Transverse colon (tissue), 4 donors: ENCODE data around the gene ADK.

Source experiments
- EP300 ChIP-seq: sonication (generic); formaldehyde crosslinking; IDR thresholded peaks from one replicate; pipeline ENCODE4 v1.6.1; 2017; ENCODE audit warnings: antibody characterized with exemption, low read depth
- POLR2A ChIP-seq: fragments of 450-650 bp; IDR thresholded peaks from one replicate; pipeline ENCODE4 v1.6.1; 2016; ENCODE audit warnings: antibody characterized with exemption, mild to moderate bottlenecking, moderate library complexity
- POLR2AphosphoS5 ChIP-seq, 3 donors: sonication (generic); formaldehyde crosslinking; IDR thresholded peaks; one replicate each; pipeline ENCODE4 v1.6.1; 2016; ENCODE audit warnings: antibody characterized with exemption in 3 of 3
- TF ChIP-seq, protein P1 (sequence below), 5 experiments: fragments of 200-600 bp in 3 of 5; fragments of 450-650 bp in 2 of 5; sonication (generic) in 3 of 5; IDR thresholded peaks; 1 replicate in 2 of 5; 2 replicates in 3 of 5; pipeline ENCODE4 v1.5.1; 2016 to 2017; ENCODE audit warnings: antibody characterized with exemption in 5 of 5, inconsistent platforms in 3 of 5, mild to moderate bottlenecking in 2 of 5, moderate library complexity in 1 of 5

DNA sequence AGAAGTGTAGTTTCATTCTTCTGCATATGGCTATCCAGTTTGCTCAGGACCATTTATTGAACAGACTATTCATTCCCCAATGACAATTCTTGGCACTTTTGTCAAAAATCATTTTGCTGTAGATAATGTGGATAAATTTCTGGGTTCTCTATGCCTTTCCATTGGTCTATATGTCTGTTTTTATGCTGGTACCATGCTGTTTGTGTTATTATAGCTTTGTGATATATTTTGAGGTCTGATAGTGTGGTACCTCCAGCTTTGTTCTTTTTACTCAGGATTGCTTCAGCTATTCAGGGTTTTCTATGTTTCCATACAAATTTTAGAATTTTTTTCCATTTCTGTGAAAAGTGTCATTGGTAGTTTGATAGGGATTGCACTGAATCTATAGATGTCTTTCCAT is 360.0 kb downstream of the ADK start:
- no peak for TF ChIP-seq EP300
- TF ChIP-seq, protein P1, sequence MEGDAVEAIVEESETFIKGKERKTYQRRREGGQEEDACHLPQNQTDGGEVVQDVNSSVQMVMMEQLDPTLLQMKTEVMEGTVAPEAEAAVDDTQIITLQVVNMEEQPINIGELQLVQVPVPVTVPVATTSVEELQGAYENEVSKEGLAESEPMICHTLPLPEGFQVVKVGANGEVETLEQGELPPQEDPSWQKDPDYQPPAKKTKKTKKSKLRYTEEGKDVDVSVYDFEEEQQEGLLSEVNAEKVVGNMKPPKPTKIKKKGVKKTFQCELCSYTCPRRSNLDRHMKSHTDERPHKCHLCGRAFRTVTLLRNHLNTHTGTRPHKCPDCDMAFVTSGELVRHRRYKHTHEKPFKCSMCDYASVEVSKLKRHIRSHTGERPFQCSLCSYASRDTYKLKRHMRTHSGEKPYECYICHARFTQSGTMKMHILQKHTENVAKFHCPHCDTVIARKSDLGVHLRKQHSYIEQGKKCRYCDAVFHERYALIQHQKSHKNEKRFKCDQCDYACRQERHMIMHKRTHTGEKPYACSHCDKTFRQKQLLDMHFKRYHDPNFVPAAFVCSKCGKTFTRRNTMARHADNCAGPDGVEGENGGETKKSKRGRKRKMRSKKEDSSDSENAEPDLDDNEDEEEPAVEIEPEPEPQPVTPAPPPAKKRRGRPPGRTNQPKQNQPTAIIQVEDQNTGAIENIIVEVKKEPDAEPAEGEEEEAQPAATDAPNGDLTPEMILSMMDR (IDR thresholded peaks at IDR 0.05) = no peak
- TF ChIP-seq POLR2A = no peak
- TF ChIP-seq POLR2AphosphoS5 (IDR thresholded peaks at IDR 0.05) = no peak
